Activated effector memory CD4-positive, alpha-beta T cell treated with anti-CD3 and anti-CD28 coated beads, Interleukin-2, amount 50 U/mL, for 16 hours (primary cell): ENCODE results near the gene ARL13B.
"Not testable (repeated sequence)": the region's sequence is repeated elsewhere in the genome, so short reads cannot be mapped to it uniquely, and the experiment has no call there.

Experiments used
- DNase-seq: peaks from one replicate; pipeline ENCODE4 v3.0.0-alpha.2; 2020

Gene ARL13B

DNA sequence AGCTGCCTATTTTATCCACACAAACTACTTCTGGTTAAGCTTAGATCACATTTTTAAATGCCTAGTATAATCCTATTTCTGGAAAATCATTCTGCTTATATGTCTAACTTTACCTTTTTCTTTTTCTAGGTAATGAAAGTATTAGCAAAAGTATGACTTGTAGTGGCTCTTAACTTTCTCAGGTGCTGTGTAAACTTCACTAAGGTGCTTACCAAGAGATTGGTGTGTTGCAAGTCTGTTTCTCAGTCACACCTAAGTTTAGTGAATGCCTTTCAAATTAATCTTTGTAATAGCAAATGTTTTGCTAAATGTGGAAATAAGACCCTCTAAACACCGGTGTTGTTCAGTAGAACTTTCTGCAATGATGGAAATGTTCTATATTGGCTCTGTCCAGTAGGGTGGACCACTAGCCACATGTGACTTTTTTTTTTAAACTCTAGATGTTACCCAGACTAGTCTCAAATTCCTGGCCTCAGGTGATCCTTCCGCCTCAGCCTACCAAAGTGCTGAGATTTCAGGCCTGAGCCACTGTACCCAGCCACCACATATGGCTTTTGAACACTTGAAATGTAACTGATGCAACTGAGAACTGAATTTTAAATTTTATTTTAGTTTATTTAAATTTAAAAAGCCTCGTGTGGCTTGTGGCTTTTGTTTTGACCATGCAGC lies 22.0 kb downstream of the ARL13B start:
- DNase-seq, result no peak

DNA sequence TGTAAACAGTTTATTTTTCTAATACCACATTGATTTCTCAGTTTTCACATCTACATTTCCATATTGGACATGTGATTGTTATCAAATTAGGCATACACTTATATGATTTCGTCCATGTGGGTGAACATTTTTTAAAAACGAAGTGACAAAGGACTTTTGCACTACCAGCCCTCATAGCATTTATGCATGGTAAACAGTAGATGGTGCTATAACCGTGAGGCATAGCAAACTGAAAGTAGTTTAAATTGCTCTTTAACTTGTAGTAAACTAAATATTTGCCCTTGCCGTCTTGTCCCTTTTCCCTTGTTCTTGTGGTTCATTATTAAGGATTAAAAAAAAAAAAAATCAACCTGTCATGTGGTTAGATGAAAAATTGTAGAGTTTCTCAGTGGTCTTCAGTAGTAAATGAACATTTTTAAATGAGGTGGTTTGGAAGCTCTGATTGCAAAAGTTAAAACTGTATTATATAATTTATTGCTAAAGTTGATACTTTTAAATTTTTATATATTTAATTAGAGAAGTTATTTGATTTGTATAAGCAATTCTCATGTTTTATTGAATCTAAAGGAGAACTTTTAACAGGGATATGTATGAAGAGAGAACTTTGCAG lies 24.5 kb downstream of the ARL13B start:
- DNase-seq, result no peak

GRCh38 chr3:94008253-94008652 lies 28.3 kb downstream of the ARL13B start:
- DNase-seq, result no peak

GRCh38 chr3:94009608-94010007 lies 29.7 kb downstream of the ARL13B start:
- no peak for DNase-seq

DNA sequence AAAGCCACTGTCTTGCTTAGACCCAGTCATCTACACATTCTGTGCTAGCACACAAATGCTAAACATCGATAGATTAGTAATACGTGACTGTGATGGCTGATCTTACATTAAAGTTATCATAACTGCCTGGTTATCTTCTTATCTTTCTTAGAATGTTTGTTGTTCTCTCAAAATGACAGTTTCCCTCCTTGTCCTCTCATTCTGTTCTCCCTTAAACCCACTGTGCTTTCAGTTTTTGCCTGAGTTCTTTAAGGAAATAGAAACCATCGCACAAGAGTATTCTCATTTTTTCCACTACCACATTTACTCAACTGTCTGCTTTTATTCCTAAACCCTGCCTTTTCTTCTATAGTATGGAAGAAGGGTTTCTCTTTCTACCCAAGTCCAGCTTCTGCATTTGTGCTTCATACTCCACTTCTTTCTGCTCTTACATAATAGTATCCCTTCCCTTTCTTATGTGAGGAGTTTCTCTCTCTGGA lies 31.3 kb downstream of the ARL13B start:
- DNase-seq, result no peak

GRCh38 chr3:94012185-94012584 lies 32.2 kb downstream of the ARL13B start:
- no peak for DNase-seq

- no peak for DNase-seq
Measured at GRCh38 chr3:94015025-94015424, 35.1 kb downstream of the ARL13B start.

DNA sequence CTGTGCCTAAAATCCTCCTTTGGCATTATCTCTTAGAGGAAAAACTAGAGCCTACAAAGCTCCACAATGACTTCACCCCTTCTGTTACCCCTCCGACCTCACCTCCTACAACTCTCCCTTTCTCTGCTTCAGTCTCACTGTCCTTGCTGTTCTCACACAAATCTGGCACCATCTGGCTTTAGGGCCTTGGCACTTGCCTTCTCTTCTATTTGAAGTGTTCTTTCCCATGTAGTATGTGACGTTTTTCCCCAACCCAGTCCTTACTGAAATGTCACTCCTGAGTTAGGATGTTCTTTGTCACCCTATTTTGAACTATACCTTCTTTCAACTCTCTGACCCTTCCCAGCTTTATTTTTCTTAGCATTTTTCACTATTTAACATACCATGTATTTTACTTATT lies 39.7 kb downstream of the ARL13B start:
- no peak for DNase-seq

- DNase-seq, result no peak
Measured at GRCh38 chr3:94020293-94020692, 40.3 kb downstream of the ARL13B start.

- no peak for DNase-seq
Measured at GRCh38 chr3:94024385-94024784, 44.4 kb downstream of the ARL13B start.

GRCh38 chr3:94026623-94027022 lies 46.7 kb downstream of the ARL13B start:
- no peak for DNase-seq

GRCh38 chr3:94028093-94028837 lies 48.3 kb downstream of the ARL13B start, which contains the start of gene STX19:
Gene STX19, minus strand, starts transcription at chr3:94028597. Its CDS starts 13,328 bp downstream, at chr3:94015269.
- DNase-seq, result no peak

- DNase-seq, result no peak
Measured at GRCh38 chr3:94036909-94037507, 57.1 kb downstream of the ARL13B start.

DNA sequence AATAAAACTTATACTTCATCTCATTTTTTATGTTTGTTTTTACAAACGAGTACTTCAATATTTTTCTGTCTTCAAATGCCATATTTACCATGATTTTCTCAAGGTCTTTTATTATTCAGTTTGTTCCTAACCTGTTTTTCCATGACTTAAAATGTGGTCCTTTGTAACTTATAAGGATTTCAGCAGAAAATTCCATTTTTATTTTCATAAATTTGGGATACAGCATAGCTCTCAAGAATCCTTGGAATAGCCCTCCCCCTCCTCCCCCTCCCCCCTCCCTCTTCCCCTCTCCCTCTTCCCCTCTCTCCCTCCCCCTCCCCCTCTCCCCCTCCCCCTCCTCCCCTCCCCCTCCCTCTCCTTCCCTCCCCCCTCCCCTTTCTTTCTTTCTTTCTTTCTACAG lies 63.3 kb downstream of the ARL13B start:
- no peak for DNase-seq

GRCh38 chr3:94044100-94044936 lies 64.4 kb downstream of the ARL13B start:
- not testable (repeated sequence) for DNase-seq

GRCh38 chr3:94046533-94046932 lies 66.6 kb downstream of the ARL13B start:
- no peak for DNase-seq

DNA sequence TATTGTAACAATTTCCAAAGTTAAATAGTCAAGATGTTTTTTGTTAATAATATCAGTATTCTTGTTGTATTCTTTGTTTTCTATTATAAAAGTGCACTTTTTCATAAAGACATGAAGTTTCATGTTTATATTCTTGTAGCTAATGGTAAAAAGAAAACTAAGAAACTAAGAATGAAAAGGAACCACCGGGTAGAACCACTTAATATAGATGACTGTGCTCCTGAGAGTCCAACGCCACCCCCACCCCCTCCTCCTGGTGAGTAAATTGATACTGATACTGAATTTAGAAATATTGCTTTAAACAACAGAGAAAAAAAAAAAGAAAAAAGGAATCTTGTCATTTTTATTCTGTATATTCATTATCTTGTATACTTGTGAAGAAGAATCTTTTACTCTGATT lies 69.3 kb downstream of the ARL13B start:
- no peak for DNase-seq

- no peak for DNase-seq
Measured at GRCh38 chr3:94050546-94050945, 70.6 kb downstream of the ARL13B start.

GRCh38 chr3:94061297-94061696 lies 81.3 kb downstream of the ARL13B start:
- no peak for DNase-seq

GRCh38 chr3:94062513-94063404 lies 82.8 kb downstream of the ARL13B start, which contains the start of the genes DHFR2 and NSUN3:
Gene DHFR2, minus strand, starts transcription at chr3:94062916. Its CDS starts 1,405 bp downstream, at chr3:94061511.
Gene NSUN3, plus strand, starts transcription at chr3:94063061. Its CDS starts 66 bp downstream, at chr3:94063127.
- DNase-seq, result peak; percentile 92

GRCh38 chr3:94063496-94064119 lies 83.7 kb downstream of the ARL13B start:
- no peak for DNase-seq
